ENCODE measurements around the gene ANKDD1B.

ANKDD1B gene

DNA sequence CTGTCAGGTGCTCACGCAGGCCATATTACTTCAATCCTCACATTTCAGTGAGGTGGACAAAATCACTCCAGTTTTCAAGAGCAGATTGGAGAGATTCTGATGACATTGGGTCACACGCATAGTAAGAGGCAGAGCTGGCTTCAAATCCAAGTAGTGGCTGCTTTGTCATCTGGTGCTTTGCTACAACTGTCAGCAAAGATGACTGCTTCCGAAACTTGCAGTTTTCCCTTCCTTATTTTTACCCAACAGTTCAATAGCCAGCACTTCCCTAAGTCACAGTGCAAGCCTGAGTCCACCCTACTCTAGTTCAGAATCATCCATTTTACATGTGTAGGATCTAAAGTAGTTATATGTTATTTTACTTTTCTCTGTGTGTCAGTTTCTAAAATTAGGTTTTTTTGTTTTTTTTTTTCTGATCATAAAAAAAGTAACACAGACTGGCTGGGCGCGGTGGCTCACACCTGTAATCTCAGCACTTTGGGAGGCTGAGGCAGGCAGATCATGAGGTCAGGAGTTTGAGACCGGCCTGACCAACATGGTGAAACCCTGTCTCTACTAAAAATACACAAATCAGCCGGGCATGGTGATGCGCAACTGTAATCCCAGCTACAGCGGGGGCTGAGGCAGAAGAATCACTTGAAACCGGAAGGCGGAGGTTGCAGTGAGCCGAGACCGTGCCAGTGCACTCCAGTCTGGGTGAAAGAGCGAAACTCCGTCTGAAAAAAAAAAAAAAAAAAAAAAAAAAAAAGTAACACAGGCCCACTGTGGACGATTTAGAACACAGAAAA, 49.6 kb downstream of the ANKDD1B start:
- peaks cover 20% of the 10 kb centered on the region; the same call in 1 of the 2 replicates for H3K4me1 ChIP-seq (ENCODE audit: control insufficient read depth, insufficient read depth, low read length)

DNA sequence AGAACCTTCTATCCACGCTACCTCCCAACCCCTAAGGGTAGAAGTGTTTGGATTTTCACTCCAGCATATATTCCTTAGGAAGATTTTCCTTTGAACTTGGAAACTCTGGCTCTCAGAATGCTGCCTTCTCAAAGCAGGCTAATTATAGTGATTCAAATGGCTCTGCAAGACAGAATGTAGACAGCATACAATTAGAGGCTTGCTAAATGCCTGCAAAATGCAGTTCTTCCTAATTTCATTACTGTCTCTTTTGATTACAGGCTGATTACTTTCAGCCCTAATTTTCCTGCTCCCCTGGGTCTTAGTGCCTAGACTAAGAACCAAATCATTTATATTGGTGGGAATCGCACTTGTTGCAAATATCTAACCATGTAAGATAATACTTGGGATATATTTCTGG, 50.8 kb downstream of the ANKDD1B start:
- Histone ChIP-seq H3K9me3 (ENCODE audit: control insufficient read depth, insufficient read depth, low read depth, low read length) (no peaks in the 10 kb centered on the region), H3K27ac (ENCODE audit: low read depth, low read length) (no peak overlapping the region), H3K36me3 (ENCODE audit: control insufficient read depth, insufficient read depth, low read length) (no peaks in the 10 kb centered on the region), H3K9ac (ENCODE audit: low read length) (no peak overlapping the region), H3K4me3 (ENCODE audit: low read depth, low read length) (no peak overlapping the region), H3K4me1 (ENCODE audit: control insufficient read depth, insufficient read depth, low read length) (peaks cover 11% of the 10 kb centered on the region; the same call in 1 of the 2 replicates), H3K27me3 (ENCODE audit: control insufficient read depth, insufficient read depth, low read length) (no peaks in the 10 kb centered on the region)

More for the DNA sequence above, 49.6 kb downstream of the ANKDD1B start:
- Histone ChIP-seq H3K9me3 (ENCODE audit: control insufficient read depth, insufficient read depth, low read depth, low read length) (no peaks in the 10 kb centered on the region), H3K27me3 (ENCODE audit: control insufficient read depth, insufficient read depth, low read length) (no peaks in the 10 kb centered on the region), H3K36me3 (ENCODE audit: control insufficient read depth, insufficient read depth, low read length) (no peaks in the 10 kb centered on the region), H3K27ac (ENCODE audit: low read depth, low read length) (no peak overlapping the region), H3K4me3 (ENCODE audit: low read depth, low read length) (no peak overlapping the region), H3K9ac (ENCODE audit: low read length) (no peak overlapping the region)

DNA sequence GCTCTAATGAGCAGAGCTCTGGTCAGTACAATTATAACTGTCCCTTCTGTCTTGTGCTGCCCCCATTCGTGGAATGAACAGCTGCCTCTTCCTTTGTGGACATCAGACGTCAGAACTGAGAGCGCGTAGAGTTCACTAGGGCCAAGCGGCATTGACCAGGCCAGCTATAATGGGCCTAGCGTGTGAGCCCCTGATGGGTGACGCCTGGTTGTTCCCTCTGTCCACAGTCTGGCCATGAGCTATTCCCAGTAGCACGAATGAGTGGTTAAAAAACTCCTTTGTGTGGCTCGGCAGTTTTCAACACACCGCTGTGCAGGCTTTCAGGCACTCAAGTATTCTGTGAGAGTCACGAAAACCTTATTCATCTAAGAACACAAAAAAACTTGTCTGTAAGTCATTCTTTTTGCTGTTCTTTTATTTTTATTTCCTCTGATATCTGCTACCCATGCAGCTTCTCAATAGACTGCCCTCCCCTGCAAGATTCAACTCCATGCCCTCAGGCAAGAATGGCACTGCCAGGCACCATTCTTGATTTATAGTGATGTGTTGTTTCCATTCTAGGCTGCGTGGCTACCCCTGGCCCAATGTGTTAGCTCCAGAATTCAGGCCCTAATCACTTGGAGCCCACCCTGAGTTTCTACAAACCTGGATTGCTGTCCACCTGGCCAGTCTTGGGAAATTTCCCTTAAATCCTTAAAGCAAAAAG, 52.5 kb downstream of the ANKDD1B start:
- H3K9ac ChIP-seq (ENCODE audit: low read length) = no peak overlapping the region
- H3K4me3 ChIP-seq (ENCODE audit: low read depth, low read length) = no peak overlapping the region
- H3K9me3 ChIP-seq (ENCODE audit: control insufficient read depth, insufficient read depth, low read depth, low read length) = no peaks in the 10 kb centered on the region
- no peak overlapping the region for H3K27ac ChIP-seq (ENCODE audit: low read depth, low read length)
- peaks cover 21% of the 10 kb centered on the region; the same call in 1 of the 2 replicates for H3K4me1 ChIP-seq (ENCODE audit: control insufficient read depth, insufficient read depth, low read length)
- no peaks in the 10 kb centered on the region for H3K36me3 ChIP-seq (ENCODE audit: control insufficient read depth, insufficient read depth, low read length)
- H3K27me3 ChIP-seq (ENCODE audit: control insufficient read depth, insufficient read depth, low read length) = no peaks in the 10 kb centered on the region

DNA sequence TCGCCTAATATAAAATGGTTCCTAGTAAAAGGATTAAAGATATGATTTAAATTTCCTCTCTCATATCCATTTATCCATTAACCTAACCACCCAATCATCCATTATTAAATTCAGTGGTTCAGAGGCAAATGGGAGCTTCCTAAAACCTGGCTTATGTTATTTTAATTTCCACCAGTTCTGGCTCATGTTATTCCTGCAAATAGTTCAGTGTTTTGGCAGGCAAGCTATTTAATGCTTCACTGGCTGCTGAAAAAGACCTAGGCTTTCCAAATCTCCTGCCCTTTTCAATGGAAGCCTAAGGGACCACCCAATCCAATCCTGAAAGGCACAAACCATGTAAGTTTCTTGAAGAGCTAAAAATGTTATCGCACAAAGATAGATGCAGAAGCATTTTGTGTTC, 53.7 kb downstream of the ANKDD1B start:
- no peaks in the 10 kb centered on the region for H3K36me3 ChIP-seq (ENCODE audit: control insufficient read depth, insufficient read depth, low read length)
- H3K9ac ChIP-seq (ENCODE audit: low read length) = no peak overlapping the region
- H3K27ac ChIP-seq (ENCODE audit: low read depth, low read length) = no peak overlapping the region
- H3K4me1 ChIP-seq (ENCODE audit: control insufficient read depth, insufficient read depth, low read length) = peaks cover 34% of the 10 kb centered on the region; the same call in 1 of the 2 replicates
- no peak overlapping the region for H3K4me3 ChIP-seq (ENCODE audit: low read depth, low read length)
- H3K27me3 ChIP-seq (ENCODE audit: control insufficient read depth, insufficient read depth, low read length) = no peaks in the 10 kb centered on the region
- H3K9me3 ChIP-seq (ENCODE audit: control insufficient read depth, insufficient read depth, low read depth, low read length) = no peaks in the 10 kb centered on the region

DNA sequence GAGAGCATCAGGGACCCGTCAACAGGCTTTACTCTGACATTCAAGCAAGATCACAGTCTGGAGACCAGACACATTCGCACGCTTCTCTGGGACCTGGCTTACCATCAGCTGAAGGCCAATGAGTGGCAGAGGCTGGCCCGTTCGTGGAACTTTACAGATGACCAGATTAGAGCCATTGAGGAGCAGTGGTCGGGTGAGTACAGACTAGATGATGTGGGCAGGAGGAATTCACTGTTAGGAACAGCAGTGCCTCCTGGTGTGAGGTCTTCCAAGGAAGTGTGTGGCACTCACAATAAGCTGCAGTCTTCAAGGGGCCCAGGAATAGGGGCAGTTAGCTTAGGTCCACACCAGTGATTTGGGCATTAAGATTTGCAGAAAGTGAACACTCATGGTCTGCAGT, 55.5 kb downstream of the ANKDD1B start:
- no peaks in the 10 kb centered on the region for H3K9me3 ChIP-seq (ENCODE audit: control insufficient read depth, insufficient read depth, low read depth, low read length)
- peaks cover 31% of the 10 kb centered on the region; the same call in 1 of the 2 replicates for H3K4me1 ChIP-seq (ENCODE audit: control insufficient read depth, insufficient read depth, low read length)
- H3K27me3 ChIP-seq (ENCODE audit: control insufficient read depth, insufficient read depth, low read length) = no peaks in the 10 kb centered on the region
- no peak overlapping the region for H3K27ac ChIP-seq (ENCODE audit: low read depth, low read length)
- no peak overlapping the region for H3K9ac ChIP-seq (ENCODE audit: low read length)
- no peaks in the 10 kb centered on the region for H3K36me3 ChIP-seq (ENCODE audit: control insufficient read depth, insufficient read depth, low read length)
- H3K4me3 ChIP-seq (ENCODE audit: low read depth, low read length) = no peak overlapping the region

DNA sequence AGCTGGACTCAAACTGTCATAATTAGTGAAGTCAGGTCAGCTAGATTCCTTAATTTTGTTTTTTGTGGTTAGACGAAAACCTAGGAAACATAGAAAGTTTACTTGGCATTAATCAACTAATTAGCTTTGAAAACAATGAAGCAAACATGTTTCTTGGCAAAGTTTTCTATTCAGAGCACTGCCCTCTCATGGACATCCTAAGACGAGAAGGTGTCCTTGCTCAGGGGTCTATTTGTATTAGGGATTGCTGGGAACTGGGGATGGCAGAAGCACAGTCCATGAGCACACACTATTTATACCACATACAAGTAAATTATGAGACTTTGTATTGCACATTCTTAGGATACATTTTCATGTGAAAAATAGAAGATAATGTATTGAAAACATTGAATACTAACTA, 56.3 kb downstream of the ANKDD1B start:
- Histone ChIP-seq H3K4me3 (ENCODE audit: low read depth, low read length) (no peak overlapping the region), H3K27ac (ENCODE audit: low read depth, low read length) (no peak overlapping the region), H3K9ac (ENCODE audit: low read length) (no peak overlapping the region), H3K9me3 (ENCODE audit: control insufficient read depth, insufficient read depth, low read depth, low read length) (no peaks in the 10 kb centered on the region), H3K36me3 (ENCODE audit: control insufficient read depth, insufficient read depth, low read length) (peaks cover 1% of the 10 kb centered on the region), H3K4me1 (ENCODE audit: control insufficient read depth, insufficient read depth, low read length) (peaks cover 27% of the 10 kb centered on the region; the same call in 1 of the 2 replicates), H3K27me3 (ENCODE audit: control insufficient read depth, insufficient read depth, low read length) (no peaks in the 10 kb centered on the region)

DNA sequence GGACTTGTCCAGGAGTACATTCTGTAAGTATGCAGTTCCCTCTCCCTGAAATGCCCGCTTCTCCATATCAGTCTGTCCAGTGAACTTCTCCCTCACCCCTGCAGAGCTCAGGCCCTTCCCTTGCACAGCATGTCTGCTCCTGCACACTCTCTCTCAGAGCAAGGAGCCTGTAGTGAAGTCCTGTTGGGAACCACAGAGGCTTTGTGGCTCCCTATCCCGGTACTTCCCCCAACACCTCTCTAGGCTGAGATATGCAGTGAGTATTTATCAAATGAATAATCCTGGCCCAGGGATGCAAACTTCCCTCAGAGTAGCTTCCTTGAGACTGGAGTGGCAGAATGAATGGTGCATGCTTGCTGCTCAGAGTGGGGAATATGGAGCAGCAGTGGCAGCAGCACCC, 57.2 kb downstream of the ANKDD1B start:
- no peak overlapping the region for H3K27ac ChIP-seq (ENCODE audit: low read depth, low read length)
- no peak overlapping the region for H3K4me3 ChIP-seq (ENCODE audit: low read depth, low read length)
- H3K27me3 ChIP-seq (ENCODE audit: control insufficient read depth, insufficient read depth, low read length) = no peaks in the 10 kb centered on the region
- peaks cover 27% of the 10 kb centered on the region; the same call in 1 of the 2 replicates for H3K4me1 ChIP-seq (ENCODE audit: control insufficient read depth, insufficient read depth, low read length)
- H3K9ac ChIP-seq (ENCODE audit: low read length) = no peak overlapping the region
- H3K36me3 ChIP-seq (ENCODE audit: control insufficient read depth, insufficient read depth, low read length) = peaks cover 4% of the 10 kb centered on the region
- H3K9me3 ChIP-seq (ENCODE audit: control insufficient read depth, insufficient read depth, low read depth, low read length) = no peaks in the 10 kb centered on the region

DNA sequence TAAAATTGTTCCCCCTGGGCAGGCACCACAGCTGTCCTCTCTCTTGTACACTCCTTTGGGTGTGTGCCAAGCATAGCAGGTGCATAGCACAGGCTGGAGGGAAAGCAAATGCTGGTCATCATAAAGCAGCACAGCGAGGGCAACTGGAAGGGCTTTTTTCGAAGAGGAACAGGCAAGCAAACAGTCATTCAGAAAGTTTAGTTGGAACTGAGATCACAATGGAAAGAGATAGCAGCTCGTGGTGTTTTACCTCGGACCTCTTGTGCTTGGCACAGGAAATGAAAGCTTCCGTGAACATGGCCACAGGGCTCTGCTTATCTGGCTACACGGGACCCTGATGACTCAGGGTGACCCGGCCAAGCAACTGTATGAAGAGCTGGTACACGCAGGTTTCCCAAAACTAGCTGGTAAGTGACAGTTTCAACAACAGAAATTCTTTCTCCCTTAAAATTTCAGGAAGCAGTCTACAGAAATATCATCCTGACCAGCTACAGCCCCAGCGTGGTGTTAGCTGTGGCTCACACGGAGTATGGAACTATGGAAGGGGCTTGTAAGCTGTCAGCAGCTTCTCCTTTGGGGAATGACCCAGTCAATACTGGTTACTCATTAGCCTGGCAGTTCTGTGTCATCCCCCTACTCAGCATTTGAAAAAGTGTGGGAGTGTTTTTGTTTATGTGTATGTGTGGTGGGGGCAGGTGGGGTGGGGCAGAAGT, 57.9 kb downstream of the ANKDD1B start:
- H3K9ac ChIP-seq (ENCODE audit: low read length) = no peak overlapping the region
- peaks cover 24% of the 10 kb centered on the region; the same call in 1 of the 2 replicates for H3K4me1 ChIP-seq (ENCODE audit: control insufficient read depth, insufficient read depth, low read length)
- peaks cover 4% of the 10 kb centered on the region for H3K36me3 ChIP-seq (ENCODE audit: control insufficient read depth, insufficient read depth, low read length)
- no peak overlapping the region for H3K27ac ChIP-seq (ENCODE audit: low read depth, low read length)
- no peaks in the 10 kb centered on the region for H3K27me3 ChIP-seq (ENCODE audit: control insufficient read depth, insufficient read depth, low read length)
- H3K9me3 ChIP-seq (ENCODE audit: control insufficient read depth, insufficient read depth, low read depth, low read length) = no peaks in the 10 kb centered on the region
- H3K4me3 ChIP-seq (ENCODE audit: low read depth, low read length) = no peak overlapping the region

DNA sequence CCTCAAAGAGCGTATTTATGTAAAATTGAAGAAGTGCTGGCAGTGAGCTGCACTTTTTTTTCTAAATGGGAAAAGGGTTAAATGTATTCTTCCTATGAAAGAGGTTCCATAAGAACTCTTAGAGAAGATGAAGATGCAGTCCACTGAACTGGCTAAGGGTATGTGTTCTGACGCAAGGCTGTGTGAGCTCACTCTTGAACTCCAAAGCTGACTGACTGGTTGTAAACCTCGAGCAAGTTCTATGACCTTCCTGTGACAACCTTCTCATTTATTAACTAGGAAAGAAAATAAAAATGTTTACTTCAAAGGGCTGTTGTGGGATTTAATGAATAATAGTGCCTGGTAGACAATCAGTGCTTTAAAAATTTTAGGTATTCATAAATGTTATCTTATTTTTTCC, 59.3 kb downstream of the ANKDD1B start:
- H3K36me3 ChIP-seq (ENCODE audit: control insufficient read depth, insufficient read depth, low read length) = peaks cover 15% of the 10 kb centered on the region
- no peak overlapping the region for H3K9ac ChIP-seq (ENCODE audit: low read length)
- H3K4me1 ChIP-seq (ENCODE audit: control insufficient read depth, insufficient read depth, low read length) = peaks cover 24% of the 10 kb centered on the region; the same call in 1 of the 2 replicates
- no peaks in the 10 kb centered on the region for H3K9me3 ChIP-seq (ENCODE audit: control insufficient read depth, insufficient read depth, low read depth, low read length)
- no peak overlapping the region for H3K27ac ChIP-seq (ENCODE audit: low read depth, low read length)
- H3K4me3 ChIP-seq (ENCODE audit: low read depth, low read length) = no peak overlapping the region
- no peaks in the 10 kb centered on the region for H3K27me3 ChIP-seq (ENCODE audit: control insufficient read depth, insufficient read depth, low read length)

DNA sequence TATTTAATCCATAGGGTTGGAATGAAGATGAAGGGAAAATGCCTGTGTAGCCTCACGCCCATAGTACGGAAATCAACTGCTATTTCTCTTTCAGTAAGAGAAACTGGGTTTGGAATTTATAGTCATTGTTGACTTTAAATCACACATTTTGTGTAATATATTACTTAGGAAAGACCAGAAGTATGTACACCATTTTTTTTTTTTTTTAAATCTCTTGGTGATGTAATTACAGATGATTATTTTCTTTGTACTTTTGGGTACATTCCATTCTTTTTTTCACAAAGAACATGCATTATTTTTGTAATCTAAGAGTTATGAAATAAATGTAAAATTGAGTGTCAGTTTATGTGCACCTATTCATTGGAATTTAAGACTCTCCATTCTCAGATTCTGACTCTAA, 60.3 kb downstream of the ANKDD1B start:
- Histone ChIP-seq H3K9ac (ENCODE audit: low read length) (no peak overlapping the region), H3K4me1 (ENCODE audit: control insufficient read depth, insufficient read depth, low read length) (peaks cover 24% of the 10 kb centered on the region; the same call in 1 of the 2 replicates), H3K27me3 (ENCODE audit: control insufficient read depth, insufficient read depth, low read length) (no peaks in the 10 kb centered on the region), H3K27ac (ENCODE audit: low read depth, low read length) (no peak overlapping the region), H3K9me3 (ENCODE audit: control insufficient read depth, insufficient read depth, low read depth, low read length) (no peaks in the 10 kb centered on the region), H3K4me3 (ENCODE audit: low read depth, low read length) (no peak overlapping the region), H3K36me3 (ENCODE audit: control insufficient read depth, insufficient read depth, low read length) (peaks cover 18% of the 10 kb centered on the region)
